Hypothalamus (tissue), 51 donors: ENCODE results near the gene TOR2A.

Source experiments
- DNase-seq, 51 donors: peaks; one replicate each; lab custom pipeline; 2025; lab: John Stamatoyannopoulos, UW

The TOR2A gene

DNA sequence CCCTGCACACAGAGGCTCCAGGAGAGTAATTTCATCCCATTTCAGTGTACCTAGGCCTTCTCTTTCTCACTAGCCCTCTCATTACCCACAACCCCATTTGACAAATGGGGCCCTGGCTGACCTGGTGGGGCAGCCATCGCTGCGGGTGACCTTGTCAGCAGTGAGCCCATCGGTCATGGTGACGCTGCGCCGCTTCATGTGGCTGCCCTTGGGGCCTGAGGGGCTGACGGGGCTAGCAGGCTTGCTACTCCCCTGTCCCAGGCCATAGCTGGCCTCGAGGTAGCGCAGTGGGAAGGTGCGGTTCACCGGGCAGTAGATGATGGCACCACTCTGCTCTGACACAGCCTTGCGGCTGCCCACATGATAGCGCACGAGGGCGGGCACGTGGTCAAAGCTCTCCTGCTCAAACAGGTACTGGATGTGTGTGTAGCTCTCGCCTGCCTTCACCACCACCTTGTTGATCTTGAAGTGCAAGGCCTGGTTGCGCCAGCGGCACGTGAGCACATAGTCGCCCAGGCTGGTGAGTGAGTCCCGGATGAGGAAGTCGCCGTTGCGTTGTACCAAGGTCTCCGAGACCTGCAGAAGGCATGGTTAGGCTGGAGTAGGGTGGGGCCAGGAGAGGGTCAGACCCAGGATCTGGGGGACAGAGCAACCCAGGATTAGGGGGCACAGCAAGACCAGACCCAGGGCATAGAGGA, 14.1 kb upstream of the TOR2A start:
- no peak for DNase-seq

DNA sequence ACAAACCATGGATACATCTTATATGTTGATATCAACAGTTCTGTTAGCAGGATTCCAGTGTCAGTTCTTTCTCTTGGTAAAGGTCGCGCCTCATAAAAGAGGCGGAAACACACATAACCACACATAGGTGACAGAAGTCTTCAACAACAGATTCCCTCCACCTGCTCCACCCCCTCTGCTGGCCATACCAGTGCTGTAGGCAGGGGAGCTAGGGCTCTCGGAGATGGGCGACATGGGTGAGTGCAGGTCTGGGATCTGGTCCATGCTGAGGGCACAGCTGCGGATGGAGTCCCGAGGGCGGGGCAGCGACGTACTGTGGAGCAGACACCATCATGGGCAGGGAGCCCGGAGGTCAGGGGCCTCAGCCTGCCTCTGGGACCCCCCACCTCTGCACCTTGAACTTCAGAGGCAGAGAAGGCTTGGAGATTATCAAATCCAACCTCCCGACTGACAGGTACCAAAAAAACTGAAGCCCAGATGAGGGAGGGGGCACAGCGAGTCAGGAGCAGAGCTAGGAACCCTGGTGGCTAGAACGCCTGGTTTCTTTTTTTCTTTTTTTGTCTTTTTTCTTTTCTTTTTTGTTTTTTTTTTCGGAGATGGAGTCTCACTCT, 12.0 kb upstream of the TOR2A start:
- DNase-seq: no peak

DNA sequence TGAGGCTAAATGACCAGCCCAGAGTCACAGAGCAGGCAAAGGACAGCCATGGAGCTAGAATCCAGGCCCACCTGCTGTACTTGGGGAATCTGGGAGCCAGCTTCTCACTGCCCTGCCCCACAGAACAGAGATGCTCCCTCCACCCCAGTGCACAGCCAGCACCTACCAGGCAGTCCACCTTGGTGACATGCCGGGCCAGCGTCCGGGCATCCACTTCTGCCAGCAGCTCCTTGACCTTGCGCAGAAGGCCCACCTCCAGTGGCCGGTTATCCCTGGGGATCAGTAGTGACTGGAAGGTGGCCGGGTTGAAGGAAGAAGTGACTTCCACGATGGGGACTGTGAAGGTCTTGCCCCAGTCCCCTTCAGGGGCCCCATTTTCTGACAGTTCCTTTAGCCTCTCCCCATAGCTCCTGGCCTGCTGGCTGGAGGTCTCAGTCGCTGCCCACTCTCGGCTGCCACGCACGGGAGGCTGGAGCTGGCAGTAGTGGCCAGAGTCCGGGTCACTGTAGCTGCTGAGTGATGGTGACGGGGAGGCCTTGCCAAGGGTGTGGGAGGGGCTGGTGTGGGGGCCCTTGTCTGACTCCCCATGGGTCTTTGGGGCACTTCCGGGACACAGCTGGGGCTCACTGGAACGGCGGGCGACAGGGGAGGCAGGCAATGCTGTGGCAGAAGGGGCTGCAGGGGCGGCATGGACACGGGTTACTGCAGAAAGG, 9.5 kb upstream of the TOR2A start:
- no peak for DNase-seq

DNA sequence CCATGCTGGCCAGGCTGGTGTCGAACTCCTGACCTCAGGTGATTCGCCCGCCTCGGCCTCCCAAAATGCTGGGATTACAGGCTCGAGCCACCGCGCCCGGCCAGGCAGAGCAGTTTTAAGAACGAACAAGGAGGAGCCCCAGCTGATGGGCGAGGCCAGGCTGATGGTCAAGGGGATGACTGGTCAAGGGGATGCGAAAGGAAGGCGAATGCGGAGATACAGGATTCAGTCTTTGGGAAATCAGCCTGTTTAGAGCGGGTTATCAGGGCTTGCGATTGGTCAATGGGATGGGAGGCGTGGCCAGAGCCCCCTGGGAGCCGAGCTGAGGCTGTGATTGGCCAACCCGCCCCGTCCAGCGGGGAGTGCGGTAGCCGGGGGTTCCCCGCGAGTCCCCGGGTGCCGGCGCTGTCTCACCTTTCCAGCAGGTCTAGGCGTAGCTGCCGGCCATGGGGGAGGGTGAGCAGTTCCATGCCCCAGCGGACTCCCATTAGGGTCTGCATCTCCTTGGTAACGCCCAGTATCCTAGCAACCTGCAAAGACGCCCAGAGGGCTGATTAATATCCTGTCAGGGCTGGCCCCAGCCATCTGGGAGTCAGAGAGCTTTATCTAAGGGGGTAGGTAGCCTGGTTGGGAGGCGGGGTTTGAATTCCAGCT, 7.5 kb upstream of the TOR2A start:
- DNase-seq: peak in 21 of 51 donors; percentile 9 to 59 (median 34)

DNA sequence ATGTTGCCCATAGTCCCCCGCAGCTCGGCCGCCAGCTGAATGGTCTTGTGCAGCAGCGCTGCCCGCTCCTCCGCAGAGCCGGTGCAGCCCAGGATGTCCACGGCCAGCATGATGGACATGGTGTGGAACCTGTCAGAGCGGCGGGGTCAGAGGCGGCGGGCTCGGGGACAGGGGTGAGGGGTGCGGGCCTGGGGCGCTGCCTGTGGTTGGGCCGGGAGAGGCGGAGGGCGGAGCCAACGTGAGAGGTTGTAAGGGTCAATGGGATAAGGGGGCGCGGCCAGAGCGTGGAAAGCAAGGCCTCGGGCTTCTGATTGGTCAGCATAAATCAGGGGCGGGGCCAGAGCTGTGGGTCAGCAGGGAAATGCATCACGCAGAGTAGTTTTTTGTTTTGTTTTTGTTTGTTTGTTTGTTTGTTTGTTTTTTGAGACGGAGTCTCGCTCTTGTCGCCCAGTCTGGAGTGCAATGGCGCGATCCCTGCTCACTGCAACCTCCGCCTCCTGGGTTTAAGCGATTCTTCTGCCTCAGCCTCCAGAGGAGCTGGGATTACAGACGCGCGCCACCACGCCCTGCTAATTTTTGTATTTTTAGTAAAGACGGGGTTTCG, 6.8 kb upstream of the TOR2A start:
- DNase-seq: peak in 44 of 51 donors; percentile 12 to 88 (median 60)

DNA sequence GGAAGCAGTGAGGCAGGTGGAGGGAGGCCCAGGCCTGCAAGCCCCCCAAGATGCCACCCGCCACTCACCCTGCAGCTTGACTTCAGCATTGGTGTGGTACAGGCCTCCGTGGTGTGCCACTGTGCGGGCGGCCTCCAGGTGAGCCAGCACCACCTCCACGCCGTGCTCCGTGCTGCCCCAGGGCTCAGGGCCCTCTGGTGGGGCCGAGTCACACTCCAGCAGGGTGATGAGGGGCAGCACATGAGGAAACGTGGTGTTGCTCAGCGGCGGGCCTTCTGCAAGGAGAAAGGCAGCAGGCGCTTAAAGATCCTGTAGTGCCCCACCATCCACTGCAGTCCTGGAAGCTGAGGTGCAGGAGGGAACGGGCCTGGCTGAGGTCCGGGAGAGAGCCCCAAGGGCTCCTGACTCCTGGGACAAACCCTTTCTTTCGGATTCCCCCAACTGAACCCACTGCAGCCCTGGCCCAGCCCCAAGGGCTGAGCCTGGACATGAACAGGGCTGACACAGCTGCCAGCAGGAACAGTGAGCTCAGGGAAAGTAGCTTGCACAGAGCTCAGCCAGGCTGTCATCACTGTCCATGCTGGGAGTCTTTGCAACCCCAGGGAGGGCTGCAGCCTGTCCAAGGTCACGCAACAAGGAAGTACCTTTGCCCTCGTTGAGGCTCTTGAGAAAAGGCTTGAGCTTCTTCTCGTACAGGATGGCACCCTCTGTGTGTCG, 4.7 kb upstream of the TOR2A start:
- no peak for DNase-seq

DNA sequence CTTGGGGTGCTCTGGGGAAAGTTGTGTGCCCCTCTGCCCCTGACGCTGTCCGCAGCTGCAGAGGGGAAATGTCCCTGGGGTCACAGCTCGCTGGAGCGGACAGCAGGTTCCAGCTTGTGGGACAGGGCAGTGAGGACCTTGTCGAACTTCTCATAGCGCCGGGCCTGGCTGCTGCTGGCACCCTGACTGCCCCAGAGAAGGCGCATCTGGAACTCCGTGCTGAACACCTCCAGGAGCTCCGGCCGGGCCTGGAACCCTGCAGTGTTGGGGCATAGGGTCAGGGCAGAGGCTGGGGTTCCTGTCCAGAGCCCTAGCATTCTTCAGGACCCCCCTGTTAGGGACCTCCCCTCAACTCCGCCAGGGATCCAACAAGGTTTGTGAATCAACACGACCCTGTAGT, 3.6 kb upstream of the TOR2A start:
- DNase-seq: no peak

DNA sequence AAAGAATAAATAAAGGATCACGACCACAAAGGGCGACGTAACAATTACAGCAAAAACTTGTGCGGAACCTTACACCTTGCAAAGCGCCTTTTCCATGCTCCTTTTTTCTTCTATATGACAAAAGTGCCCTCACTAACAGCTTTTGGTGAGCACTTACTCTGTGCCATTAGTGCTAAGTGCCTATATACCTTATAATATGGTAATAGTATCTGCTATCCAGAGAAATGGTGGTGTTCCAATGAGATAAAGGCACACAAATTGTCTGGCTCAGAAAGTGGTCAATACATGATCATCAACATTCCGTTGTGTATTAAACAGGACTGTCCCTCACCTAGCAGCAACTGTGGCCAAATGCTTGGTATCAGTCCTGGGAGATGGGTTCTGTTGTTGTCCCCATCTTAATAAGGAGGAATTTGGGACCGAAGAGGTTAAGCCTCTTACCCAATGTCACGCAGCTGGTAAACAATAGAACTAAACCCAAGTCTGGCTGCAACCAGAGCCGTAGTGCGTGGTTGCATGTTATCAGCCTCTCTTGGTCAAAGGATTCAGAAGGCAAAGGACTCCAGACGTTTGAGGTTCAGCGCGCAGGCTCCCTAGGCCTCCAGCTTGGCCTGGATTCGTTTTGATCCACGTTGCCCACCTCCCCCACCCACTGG, 564 bp upstream of the TOR2A start:
- peak in 1 of 51 donors; percentile 3 for DNase-seq

DNA sequence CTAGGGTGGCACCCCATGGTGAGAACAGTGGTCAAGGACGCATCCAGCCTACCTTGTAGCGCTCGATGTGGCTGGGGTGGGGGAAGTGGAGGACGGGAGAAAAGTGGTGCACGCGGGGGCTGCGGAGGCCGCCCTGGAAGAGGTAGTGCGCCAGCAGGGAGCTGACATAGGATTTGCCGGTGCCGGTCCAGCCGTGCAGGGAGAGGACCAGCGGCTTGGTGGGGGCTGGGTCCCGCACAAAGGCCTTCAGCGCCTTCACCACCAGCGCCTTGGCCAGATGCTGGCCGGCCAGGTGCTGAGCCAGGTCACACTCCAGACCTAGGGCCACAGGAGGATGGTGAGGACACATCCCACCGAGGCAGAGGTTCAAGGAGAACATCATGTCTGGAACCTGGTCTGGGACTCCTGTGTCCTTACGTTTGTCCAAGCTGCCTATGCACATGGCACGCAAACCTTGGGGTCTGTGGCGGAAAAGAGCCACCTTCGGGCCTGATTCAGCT, 797 bp downstream of the TOR2A start:
- DNase-seq: peak in 3 of 51 donors; percentile 25 to 46 (median 31)

DNA sequence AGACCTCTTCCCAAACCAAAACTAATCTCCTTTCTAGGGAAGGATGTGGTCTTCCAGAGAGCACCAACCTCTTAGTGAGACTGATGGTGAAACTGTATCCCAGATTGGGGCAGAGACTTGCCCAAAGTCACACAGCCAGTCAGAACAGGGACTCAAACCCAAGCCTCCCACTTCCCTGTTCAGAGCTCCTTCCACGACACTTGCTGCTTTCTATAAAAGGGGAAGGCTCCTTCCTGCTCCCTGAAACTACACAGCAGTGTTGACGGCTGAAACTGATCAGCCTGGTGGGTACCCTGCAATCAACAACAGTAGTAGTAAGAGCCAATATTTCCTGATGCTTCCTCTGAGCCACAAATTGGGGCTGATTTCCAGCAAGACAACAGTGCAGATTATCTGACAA, 1.5 kb downstream of the TOR2A start:
- no peak for DNase-seq

DNA sequence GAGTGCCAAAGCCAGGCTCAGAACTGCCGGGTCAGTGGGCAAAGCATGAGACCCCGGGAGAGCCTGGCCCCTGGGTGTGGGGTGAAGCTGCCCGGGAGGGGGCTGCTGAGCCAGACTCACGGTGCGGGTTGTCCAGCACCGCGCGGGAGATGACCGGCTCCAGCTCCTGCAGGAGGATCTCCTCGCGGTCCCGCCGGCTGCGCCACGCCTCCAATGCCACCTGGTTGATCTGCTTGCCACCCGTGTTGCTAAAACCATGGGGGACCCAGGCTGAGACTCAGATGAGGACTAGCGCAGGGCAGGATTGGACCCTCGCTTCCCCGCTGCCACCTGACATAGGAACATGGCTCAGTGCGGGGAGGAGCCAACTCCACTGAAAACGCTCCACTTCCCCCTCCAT, 2.6 kb downstream of the TOR2A start:
- no peak for DNase-seq

DNA sequence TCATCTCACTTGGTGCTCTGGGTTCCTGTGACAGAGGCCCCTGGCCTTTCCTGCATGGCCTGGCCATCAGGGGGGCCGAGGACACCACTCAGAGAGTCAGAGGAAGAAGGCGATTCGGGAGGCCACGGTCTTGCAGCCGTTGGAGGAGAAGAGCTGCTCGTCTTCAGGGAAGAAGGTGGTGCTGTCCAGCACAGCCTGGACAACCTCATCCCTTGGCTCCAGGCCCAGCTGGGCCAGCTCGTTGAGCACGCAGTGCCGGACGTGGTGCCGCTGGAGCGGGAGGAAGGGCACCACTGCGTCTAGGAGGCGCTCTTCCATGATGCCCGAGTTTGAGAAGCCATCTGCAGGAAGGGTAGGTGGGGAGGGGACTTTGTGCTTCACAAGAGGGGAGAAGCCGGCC, 3.2 kb downstream of the TOR2A start:
- DNase-seq: no peak

DNA sequence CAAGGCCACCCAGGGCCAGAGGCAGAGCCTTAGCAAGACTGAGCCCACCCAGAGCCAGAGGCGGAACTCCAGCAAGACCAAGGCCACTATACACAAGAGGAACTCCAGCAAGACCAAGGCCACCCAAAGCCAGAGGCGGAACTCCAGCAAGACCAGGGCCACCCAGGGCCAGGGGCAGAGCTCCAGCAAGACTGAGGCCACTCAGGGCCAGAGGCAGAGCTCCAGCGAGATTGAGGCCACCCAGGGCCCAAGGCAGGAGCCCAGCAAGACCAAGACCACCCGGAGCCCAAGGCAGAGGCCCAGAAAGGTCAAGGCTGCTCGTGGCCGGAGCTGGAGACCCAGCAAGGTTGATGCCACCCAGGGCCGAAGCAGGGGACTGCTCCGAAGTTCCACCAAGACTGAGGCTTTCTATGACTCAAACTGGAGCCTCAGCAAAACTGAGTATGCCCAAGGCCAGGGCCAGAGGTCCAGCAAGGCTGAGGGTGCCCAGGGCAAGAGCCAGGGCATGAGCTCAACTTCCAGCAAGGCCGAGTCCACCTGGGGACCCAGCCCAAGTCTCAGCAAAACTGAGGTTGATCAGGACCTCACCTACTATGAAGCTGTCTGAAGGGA, 4.2 kb downstream of the TOR2A start:
- DNase-seq: no peak

DNA sequence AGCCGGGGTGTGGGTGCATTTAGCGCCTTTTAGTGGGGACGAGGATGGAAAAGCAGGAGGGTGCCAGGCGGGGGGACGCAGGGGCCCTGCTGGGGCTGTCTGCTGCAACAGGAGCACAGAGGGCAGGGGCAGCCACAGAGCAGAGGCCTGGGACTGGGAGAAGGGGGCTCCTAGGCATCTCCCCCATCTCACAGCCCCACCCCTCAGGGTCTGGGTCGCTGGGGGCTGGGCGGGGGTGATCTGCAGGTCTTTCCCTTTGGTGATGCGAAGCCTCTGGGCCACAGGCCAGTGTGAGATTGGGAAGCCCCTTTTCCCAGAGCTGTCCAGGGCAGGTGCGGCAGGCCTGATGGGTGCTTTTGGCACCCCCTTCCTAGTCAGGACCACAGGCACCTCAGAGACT, 4.8 kb downstream of the TOR2A start:
- no peak for DNase-seq

DNA sequence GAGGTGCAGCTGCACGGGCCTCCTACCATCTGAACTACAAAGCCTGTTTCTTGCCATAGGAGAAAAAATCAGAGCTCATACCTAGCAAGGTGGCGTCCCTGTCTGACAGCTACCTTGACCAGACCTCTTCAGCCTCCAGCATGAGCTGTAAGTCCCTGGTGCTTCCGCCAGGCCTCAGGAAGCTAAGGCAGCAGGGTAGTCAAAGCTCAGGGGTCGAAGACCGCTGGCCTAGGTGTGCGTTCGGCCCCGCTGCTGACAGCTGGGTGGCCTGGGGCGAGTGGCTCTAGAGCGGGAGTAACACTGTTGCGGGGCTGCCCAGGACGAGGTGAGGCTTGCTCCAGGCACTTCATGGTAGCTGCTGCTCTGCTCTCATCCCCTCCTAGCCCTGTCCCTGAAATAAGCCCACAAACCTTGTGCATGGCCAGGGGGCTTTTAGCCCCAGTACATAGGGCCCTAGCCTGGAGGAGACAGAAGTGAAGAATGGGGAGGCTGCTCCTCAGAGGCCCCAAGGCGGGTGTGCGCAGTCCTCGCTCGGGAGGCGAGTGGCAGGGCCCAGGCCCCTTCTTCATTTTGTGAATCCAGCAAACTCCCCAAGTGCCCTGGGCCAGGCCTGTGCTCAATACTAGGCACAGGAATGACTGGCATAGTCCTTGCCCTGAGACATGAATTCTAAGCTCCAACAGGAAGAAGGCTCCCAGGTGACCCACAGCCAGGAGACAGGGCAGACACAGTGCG, 5.4 kb downstream of the TOR2A start:
- no peak for DNase-seq

DNA sequence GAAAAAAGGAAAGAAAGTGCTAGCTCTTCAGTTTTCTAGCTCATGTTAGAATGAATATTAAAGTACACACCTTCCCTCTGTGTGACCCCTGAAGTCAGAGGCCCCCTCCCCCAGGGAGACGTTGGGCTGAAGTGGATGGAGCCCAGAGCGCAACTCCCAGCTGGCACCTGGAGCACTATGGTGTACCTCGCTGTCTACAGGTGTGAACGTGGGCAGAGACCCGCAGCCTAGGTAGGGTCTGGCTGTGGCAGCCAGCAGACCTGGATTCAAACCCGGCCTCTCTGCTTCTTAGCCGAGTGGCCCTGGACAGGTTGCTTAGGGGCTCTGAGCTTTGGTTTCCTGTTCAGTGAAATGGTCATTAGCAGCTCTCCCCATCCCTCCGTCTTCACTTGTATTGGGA, 6.3 kb downstream of the TOR2A start:
- no peak for DNase-seq

DNA sequence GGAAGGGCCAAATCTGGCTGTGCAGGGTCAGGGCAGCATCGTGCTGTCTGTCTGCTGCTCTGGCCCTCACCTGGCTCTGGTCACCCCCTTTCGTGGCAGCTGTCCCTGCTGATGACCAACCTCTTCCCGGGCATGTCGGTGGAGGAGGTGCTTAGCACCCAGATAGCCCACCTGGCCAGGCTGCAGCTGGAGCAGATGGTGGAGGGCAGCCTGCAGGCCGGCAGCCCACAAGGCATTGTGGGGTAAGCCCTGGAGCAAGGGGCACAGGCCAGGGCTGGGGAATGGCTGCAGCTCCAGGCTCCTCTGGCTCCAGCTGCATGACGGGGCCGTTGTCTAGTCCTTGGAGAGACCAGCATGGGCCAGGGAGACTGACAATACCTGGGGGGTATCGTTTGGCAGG, 8.2 kb downstream of the TOR2A start:
- DNase-seq: no peak

DNA sequence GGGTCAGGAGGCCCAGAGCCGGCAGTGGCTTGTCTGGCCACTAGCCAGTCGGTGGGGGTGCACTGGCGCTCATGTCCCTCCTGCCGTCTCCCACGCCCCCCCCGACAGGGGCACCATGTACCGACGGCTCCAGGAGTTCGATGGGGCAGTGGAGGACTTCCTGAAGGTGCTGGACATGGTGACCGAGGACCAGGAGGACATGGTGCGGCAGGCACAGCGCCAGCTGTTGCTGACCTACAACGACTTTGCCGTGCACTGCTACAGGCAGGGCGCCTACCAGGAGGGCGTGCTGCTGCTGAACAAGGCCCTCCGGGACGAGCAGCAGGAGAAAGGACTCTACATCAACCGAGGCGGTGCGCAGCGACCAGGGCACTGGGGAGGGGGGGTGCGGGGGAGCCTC, 11.1 kb downstream of the TOR2A start:
- DNase-seq: no peak

DNA sequence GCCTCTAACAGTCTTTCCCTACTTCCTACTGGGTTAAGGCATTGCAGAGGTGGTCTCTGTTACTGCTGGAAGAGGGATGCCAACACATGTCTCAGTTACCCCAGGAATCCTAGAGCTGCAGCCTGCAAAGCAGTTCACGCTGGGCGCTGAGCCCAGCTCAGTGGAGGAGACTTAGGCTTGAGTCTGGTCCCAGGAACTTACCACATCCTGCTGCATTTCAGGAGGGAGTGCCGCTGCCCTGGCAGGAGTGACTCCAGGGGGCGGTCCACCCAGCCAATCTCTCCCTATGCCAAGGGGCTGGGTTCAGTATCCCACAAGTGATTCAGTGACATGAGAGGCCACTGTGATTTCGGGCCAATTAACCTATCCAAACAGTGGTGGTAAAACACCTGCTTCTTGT, 11.7 kb downstream of the TOR2A start:
- DNase-seq: peak in 1 of 51 donors; percentile 14
